Trophoblast cell (in vitro differentiated cells and primary cell): ENCODE data around the gene ANGPT4.

ENCODE experiments used
- DNase-seq, 2 donors: peaks; one replicate each; pipeline ENCODE4 v3.0.0-alpha.2; 2016
- H2AFZ ChIP-seq: 2 replicates; pipeline ENCODE4 v1.6.1; 2013; ENCODE audit warnings: low read length, moderate library complexity, mild to moderate bottlenecking; ENCODE audit not compliant: insufficient read depth, poor library complexity
- H2AK5ac ChIP-seq: 2 replicates; pipeline ENCODE4 v1.6.1; 2013; ENCODE audit warnings: mild to moderate bottlenecking, low read length
- H2BK120ac ChIP-seq: 2 replicates; pipeline ENCODE4 v1.6.1; 2013; ENCODE audit warnings: low read length, mild to moderate bottlenecking, moderate library complexity; ENCODE audit not compliant: insufficient read depth, poor library complexity
- H2BK12ac ChIP-seq: 2 replicates; pipeline ENCODE4 v1.6.1; 2013; ENCODE audit warnings: mild to moderate bottlenecking, low read length, moderate library complexity
- H2BK5ac ChIP-seq: 2 replicates; pipeline ENCODE4 v1.6.1; 2013; ENCODE audit warnings: low read length, low read depth, moderate library complexity, mild to moderate bottlenecking; ENCODE audit not compliant: poor library complexity
- H3K14ac ChIP-seq: 2 replicates; pipeline ENCODE4 v1.6.1; 2013; ENCODE audit warnings: mild to moderate bottlenecking, low read length
- H3K18ac ChIP-seq: 2 replicates; pipeline ENCODE4 v1.6.1; 2013; ENCODE audit warnings: mild to moderate bottlenecking, low read length
- H3K23ac ChIP-seq: 2 replicates; pipeline ENCODE4 v1.6.1; 2013; ENCODE audit warnings: low read length
- H3K27ac ChIP-seq: 2 replicates; pipeline ENCODE4 v1.5.1; 2013; ENCODE audit warnings: low read depth, mild to moderate bottlenecking, inconsistent platforms, low read length, moderate library complexity
- H3K27me3 ChIP-seq: 2 replicates; pipeline ENCODE4 v1.6.1; 2013; ENCODE audit warnings: inconsistent platforms, mild to moderate bottlenecking, low read length, moderate library complexity; ENCODE audit not compliant: insufficient read depth
- H3K36me3 ChIP-seq, 2 experiments: 1 replicate in 1 of 2; 2 replicates in 1 of 2; pipeline ENCODE4 v1.6.1; 2013; ENCODE audit warnings: low read length in 2 of 2, mild to moderate bottlenecking in 2 of 2, moderate library complexity in 1 of 2; ENCODE audit not compliant: insufficient read depth in 2 of 2, control insufficient read depth in 1 of 2
- H3K4ac ChIP-seq: 2 replicates; pipeline ENCODE4 v1.6.1; 2013; ENCODE audit warnings: low read depth, mild to moderate bottlenecking, low read length, moderate library complexity
- H3K4me1 ChIP-seq, 2 experiments: 1 replicate in 1 of 2; 2 replicates in 1 of 2; pipeline ENCODE4 v1.6.1; 2013; ENCODE audit warnings: low read length in 2 of 2, mild to moderate bottlenecking in 2 of 2, moderate library complexity in 1 of 2; ENCODE audit not compliant: insufficient read depth in 2 of 2, control insufficient read depth in 1 of 2
- H3K4me2 ChIP-seq: 2 replicates; pipeline ENCODE4 v1.6.1; 2013; ENCODE audit warnings: inconsistent platforms, mild to moderate bottlenecking, low read length, moderate library complexity
- H3K4me3 ChIP-seq: 2 replicates; pipeline ENCODE4 v1.5.1; 2013; ENCODE audit warnings: mild to moderate bottlenecking, low read depth, low read length, inconsistent platforms
- H3K79me1 ChIP-seq: one replicate; pipeline ENCODE4 v1.6.1; 2013; ENCODE audit warnings: low read length
- H3K79me2 ChIP-seq: 2 replicates; pipeline ENCODE4 v1.6.1; 2013; ENCODE audit warnings: low read length, mild to moderate bottlenecking; ENCODE audit not compliant: control insufficient read depth, insufficient read depth, poor library complexity
- H3K9ac ChIP-seq: 2 replicates; pipeline ENCODE4 v1.6.1; 2013; ENCODE audit warnings: mild to moderate bottlenecking, low read length
- H3K9me3 ChIP-seq: 2 replicates; pipeline ENCODE4 v1.6.1; 2013; ENCODE audit warnings: low read depth, mild to moderate bottlenecking, control low read depth, inconsistent platforms, low read length; ENCODE audit not compliant: insufficient read depth
- H4K12ac ChIP-seq: 2 replicates; pipeline ENCODE4 v1.6.1; 2013; ENCODE audit warnings: low read depth, mild to moderate bottlenecking, low read length, moderate library complexity
- H4K8ac ChIP-seq: 2 replicates; pipeline ENCODE4 v1.6.1; 2013; ENCODE audit warnings: low read depth, mild to moderate bottlenecking, low read length, moderate library complexity
- H4K91ac ChIP-seq: one replicate; pipeline ENCODE4 v1.6.1; 2013; ENCODE audit warnings: low read depth, mild to moderate bottlenecking, low read length, moderate library complexity
- WGBS: extraction: QIAGEN DNeasy Blood & Tissue Kit; methylation state at CpG from one replicate; pipeline ENCODE4 v1.1.7; 2013; ENCODE audit warnings: missing lambda C conversion rate; ENCODE audit not compliant: insufficient read length, insufficient coverage; ENCODE audit errors: extremely low coverage; 5-methylcytosine and 5-hydroxymethylcytosine counted together

The ANGPT4 gene

GRCh38 chr20:860891-861290, 55.2 kb downstream of the ANGPT4 start:
- no peak overlapping the region for H3K4me2 ChIP-seq
- no peak overlapping the region for H2AK5ac ChIP-seq
- H3K14ac ChIP-seq: no peak overlapping the region
- no peaks in the 10 kb centered on the region for H3K79me2 ChIP-seq
- H2BK120ac ChIP-seq: no peak overlapping the region
- H3K9ac ChIP-seq: no peak overlapping the region
- no peaks in the 10 kb centered on the region for H3K36me3 ChIP-seq
- H3K79me1 ChIP-seq: no peaks in the 10 kb centered on the region
- peaks cover 3 to 4% of the 10 kb centered on the region in 2 experiments for H3K4me1 ChIP-seq
- no peak overlapping the region for H2AFZ ChIP-seq
- no peak overlapping the region for H4K12ac ChIP-seq
- no peak overlapping the region for H3K23ac ChIP-seq
- no peak overlapping the region for H3K4ac ChIP-seq
- H3K4me3 ChIP-seq: no peak overlapping the region
- H2BK12ac ChIP-seq: no peak overlapping the region
- no peaks in the 10 kb centered on the region for H3K27me3 ChIP-seq
- no peak overlapping the region for H3K18ac ChIP-seq
- no peak overlapping the region for H4K91ac ChIP-seq
- no peak overlapping the region for H4K8ac ChIP-seq
- no peak overlapping the region for H3K27ac ChIP-seq
- no peaks in the 10 kb centered on the region for H3K9me3 ChIP-seq
- no peak overlapping the region for H2BK5ac ChIP-seq
- no CpG with 5 or more reads among the region's 2 CpGs for WGBS
- DNase-seq: no peak

GRCh38 chr20:859751-860231, 56.3 kb downstream of the ANGPT4 start:
- no peaks in the 10 kb centered on the region for H3K36me3 ChIP-seq
- no peak for DNase-seq
- H4K12ac ChIP-seq: no peak overlapping the region
- H3K18ac ChIP-seq: no peak overlapping the region
- no peak overlapping the region for H3K4me3 ChIP-seq
- H3K9ac ChIP-seq: no peak overlapping the region
- no peak overlapping the region for H4K91ac ChIP-seq
- H2AFZ ChIP-seq: no peak overlapping the region
- H3K4me2 ChIP-seq: no peak overlapping the region
- no peak overlapping the region for H3K27ac ChIP-seq
- no peak overlapping the region for H2AK5ac ChIP-seq
- H3K9me3 ChIP-seq: no peaks in the 10 kb centered on the region
- H2BK12ac ChIP-seq: no peak overlapping the region
- no peak overlapping the region for H3K4ac ChIP-seq
- H4K8ac ChIP-seq: no peak overlapping the region
- no peaks in the 10 kb centered on the region for H3K79me2 ChIP-seq
- H3K23ac ChIP-seq: no peak overlapping the region
- no CpG with 5 or more reads among the region's 3 CpGs for WGBS
- H2BK5ac ChIP-seq: no peak overlapping the region
- no peak overlapping the region for H2BK120ac ChIP-seq
- no peaks in the 10 kb centered on the region for H3K27me3 ChIP-seq
- no peaks in the 10 kb centered on the region for H3K79me1 ChIP-seq
- H3K14ac ChIP-seq: no peak overlapping the region
- H3K4me1 ChIP-seq: peaks cover 3 to 4% of the 10 kb centered on the region in 2 experiments

GRCh38 chr20:858011-858410, 58.1 kb downstream of the ANGPT4 start:
- Histone ChIP-seq H3K36me3 (no peaks in the 10 kb centered on the region), H4K91ac (no peak overlapping the region), H3K9me3 (no peaks in the 10 kb centered on the region), H2BK120ac (no peak overlapping the region), H3K79me1 (no peaks in the 10 kb centered on the region), H3K4me1 (peaks cover 3 to 4% of the 10 kb centered on the region in 2 experiments), H4K12ac (no peak overlapping the region), H3K4me2 (no peak overlapping the region), H3K9ac (no peak overlapping the region), H3K79me2 (no peaks in the 10 kb centered on the region), H2BK12ac (no peak overlapping the region), H3K14ac (no peak overlapping the region), H3K4ac (no peak overlapping the region), H3K23ac (no peak overlapping the region), H2BK5ac (no peak overlapping the region), H3K27ac (no peak overlapping the region), H3K27me3 (no peaks in the 10 kb centered on the region), H2AK5ac (no peak overlapping the region), H3K18ac (no peak overlapping the region), H4K8ac (no peak overlapping the region), H3K4me3 (no peak overlapping the region), H2AFZ (no peak overlapping the region)
- WGBS: no CpG with 5 or more reads among the region's 6 CpGs
- DNase-seq: no peak

GRCh38 chr20:856361-856775, 59.8 kb downstream of the ANGPT4 start:
- no peaks in the 10 kb centered on the region for H3K79me1 ChIP-seq
- no peak overlapping the region for H4K91ac ChIP-seq
- H2BK5ac ChIP-seq: no peak overlapping the region
- DNase-seq: peak; percentile 78 to 83
- H3K4me2 ChIP-seq: no peak overlapping the region
- H3K36me3 ChIP-seq: no peaks in the 10 kb centered on the region
- H3K4me3 ChIP-seq: no peak overlapping the region
- no peaks in the 10 kb centered on the region for H3K79me2 ChIP-seq
- H3K14ac ChIP-seq: no peak overlapping the region
- H3K9me3 ChIP-seq: no peaks in the 10 kb centered on the region
- no peak overlapping the region for H2BK120ac ChIP-seq
- H3K27ac ChIP-seq: no peak overlapping the region
- no CpG with 5 or more reads among the region's 12 CpGs for WGBS
- H4K8ac ChIP-seq: no peak overlapping the region
- no peak overlapping the region for H3K9ac ChIP-seq
- H2AK5ac ChIP-seq: no peak overlapping the region
- no peak overlapping the region for H2BK12ac ChIP-seq
- peaks cover 3 to 4% of the 10 kb centered on the region in 2 experiments for H3K4me1 ChIP-seq
- no peak overlapping the region for H4K12ac ChIP-seq
- no peak overlapping the region for H3K23ac ChIP-seq
- no peak overlapping the region for H3K18ac ChIP-seq
- H3K27me3 ChIP-seq: no peaks in the 10 kb centered on the region
- no peak overlapping the region for H2AFZ ChIP-seq
- no peak overlapping the region for H3K4ac ChIP-seq
